HL-60 (cell line): ENCODE results near the gene IL20.

Experiments used
- GABPA ChIP-seq: IDR thresholded peaks from 2 replicates; pipeline ENCODE4 v1.6.1; 2012; ENCODE audit warnings: low read depth
- POLR2AphosphoS5 ChIP-seq: IDR thresholded peaks from 2 replicates; pipeline ENCODE4 v1.6.1; 2012; ENCODE audit warnings: low read depth
- SPI1 ChIP-seq: IDR thresholded peaks from 2 replicates; pipeline ENCODE4 v1.6.1; 2012; ENCODE audit warnings: low read depth, mild to moderate bottlenecking, borderline replicate concordance
- TF ChIP-seq, protein P1 (sequence below): IDR thresholded peaks from one replicate; pipeline ENCODE4 v1.5.1; 2011; ENCODE audit warnings: low read length, control low read depth, inconsistent platforms; ENCODE audit not compliant: insufficient read depth
- TF ChIP-seq, protein P2 (sequence below): IDR thresholded peaks from 2 replicates; pipeline ENCODE4 v1.6.1; 2012; ENCODE audit warnings: low read depth; ENCODE audit not compliant: insufficient replicate concordance

DNA sequence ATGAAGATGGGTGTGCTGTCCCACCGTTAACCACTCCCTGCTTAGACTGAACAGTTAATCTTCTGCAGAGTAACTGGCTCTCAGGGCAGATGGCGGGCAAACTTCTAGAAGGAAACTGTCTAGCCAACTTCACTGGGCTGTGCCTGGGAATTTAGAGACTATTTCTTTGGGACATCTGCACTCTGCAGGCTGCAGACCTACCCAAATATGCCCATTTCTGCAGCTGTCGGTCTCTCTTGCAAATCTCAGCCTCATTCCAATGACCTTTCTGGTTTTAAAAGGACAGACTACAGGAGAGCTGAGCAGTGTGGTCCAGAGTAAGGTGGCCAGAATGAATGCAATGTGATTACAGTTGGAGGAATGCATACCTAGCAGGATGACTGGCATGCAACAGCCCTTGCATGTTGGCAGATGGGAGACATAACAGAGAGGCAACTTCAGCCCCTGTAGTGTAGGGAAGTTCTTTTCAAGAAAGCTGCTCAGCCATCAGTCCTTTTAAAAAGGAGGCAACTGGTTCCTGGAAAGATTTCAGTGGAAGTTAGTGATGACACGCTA is 26.3 kb upstream of the IL20 start:
- TF ChIP-seq, protein P1, sequence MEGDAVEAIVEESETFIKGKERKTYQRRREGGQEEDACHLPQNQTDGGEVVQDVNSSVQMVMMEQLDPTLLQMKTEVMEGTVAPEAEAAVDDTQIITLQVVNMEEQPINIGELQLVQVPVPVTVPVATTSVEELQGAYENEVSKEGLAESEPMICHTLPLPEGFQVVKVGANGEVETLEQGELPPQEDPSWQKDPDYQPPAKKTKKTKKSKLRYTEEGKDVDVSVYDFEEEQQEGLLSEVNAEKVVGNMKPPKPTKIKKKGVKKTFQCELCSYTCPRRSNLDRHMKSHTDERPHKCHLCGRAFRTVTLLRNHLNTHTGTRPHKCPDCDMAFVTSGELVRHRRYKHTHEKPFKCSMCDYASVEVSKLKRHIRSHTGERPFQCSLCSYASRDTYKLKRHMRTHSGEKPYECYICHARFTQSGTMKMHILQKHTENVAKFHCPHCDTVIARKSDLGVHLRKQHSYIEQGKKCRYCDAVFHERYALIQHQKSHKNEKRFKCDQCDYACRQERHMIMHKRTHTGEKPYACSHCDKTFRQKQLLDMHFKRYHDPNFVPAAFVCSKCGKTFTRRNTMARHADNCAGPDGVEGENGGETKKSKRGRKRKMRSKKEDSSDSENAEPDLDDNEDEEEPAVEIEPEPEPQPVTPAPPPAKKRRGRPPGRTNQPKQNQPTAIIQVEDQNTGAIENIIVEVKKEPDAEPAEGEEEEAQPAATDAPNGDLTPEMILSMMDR, result no peak
- no peak for TF ChIP-seq POLR2AphosphoS5
- no peak for TF ChIP-seq GABPA
- TF ChIP-seq, protein P2, sequence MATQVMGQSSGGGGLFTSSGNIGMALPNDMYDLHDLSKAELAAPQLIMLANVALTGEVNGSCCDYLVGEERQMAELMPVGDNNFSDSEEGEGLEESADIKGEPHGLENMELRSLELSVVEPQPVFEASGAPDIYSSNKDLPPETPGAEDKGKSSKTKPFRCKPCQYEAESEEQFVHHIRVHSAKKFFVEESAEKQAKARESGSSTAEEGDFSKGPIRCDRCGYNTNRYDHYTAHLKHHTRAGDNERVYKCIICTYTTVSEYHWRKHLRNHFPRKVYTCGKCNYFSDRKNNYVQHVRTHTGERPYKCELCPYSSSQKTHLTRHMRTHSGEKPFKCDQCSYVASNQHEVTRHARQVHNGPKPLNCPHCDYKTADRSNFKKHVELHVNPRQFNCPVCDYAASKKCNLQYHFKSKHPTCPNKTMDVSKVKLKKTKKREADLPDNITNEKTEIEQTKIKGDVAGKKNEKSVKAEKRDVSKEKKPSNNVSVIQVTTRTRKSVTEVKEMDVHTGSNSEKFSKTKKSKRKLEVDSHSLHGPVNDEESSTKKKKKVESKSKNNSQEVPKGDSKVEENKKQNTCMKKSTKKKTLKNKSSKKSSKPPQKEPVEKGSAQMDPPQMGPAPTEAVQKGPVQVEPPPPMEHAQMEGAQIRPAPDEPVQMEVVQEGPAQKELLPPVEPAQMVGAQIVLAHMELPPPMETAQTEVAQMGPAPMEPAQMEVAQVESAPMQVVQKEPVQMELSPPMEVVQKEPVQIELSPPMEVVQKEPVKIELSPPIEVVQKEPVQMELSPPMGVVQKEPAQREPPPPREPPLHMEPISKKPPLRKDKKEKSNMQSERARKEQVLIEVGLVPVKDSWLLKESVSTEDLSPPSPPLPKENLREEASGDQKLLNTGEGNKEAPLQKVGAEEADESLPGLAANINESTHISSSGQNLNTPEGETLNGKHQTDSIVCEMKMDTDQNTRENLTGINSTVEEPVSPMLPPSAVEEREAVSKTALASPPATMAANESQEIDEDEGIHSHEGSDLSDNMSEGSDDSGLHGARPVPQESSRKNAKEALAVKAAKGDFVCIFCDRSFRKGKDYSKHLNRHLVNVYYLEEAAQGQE, result no peak
- TF ChIP-seq SPI1, result no peak
